NCI-H226 (cell line): ENCODE data around the gene ULBP1.
"Not testable (repeated sequence)": the region's sequence is repeated elsewhere in the genome, so short reads cannot be mapped to it uniquely, and the experiment has no call there.

Source experiments
- DNase-seq: peaks from one replicate; pipeline ENCODE4 v3.0.0-alpha.2; 2015

Gene ULBP1

DNA sequence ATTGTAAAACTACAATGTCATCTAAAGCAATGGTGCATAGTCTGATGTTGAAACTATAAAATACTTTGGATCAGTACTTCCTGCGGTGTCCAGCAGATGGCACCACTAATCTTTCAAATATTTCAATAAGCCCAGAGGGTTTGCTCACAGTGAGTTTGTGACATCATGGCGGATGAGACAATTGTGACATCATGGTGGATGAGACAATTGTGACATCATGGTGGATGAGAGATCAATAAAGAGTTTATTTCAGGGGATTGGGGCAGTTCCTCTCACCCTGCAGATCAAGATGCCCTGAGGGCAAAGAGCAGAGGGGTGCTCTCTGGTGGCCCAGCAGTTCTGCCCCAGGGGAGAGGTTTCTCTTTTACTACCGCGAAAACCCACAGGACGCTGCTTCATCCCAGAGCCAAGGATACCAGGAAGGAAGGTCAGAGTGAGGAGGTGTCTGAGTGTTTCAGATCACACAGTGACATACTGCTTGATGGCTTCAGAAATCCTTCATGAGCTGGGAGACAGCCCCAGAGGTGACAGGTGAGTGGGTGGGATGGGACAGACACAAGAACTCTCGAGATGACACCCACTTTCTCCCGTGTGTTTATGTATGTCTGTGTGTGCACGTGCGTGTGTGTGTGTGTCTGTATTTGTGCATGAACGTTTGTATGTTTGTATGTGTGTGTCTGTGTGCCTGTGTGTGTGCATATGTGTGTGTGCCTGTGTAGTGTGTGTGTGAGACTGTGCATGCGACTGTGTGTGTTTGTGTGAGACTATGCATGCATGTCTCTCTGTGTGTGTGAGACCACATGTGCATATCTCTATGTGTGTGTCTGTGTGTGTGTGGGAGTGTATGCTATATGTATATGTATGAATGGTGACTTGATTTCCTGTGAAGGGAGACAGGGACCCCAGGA is 29.2 kb upstream of the ULBP1 start:
- DNase-seq, result peak; percentile 25

- no peak for DNase-seq
Observed at GRCh38 chr6:149935246-149935645, 28.5 kb upstream of the ULBP1 start.

- no peak for DNase-seq
Observed at GRCh38 chr6:149935668-149936067, 28.1 kb upstream of the ULBP1 start.

GRCh38 chr6:149936743-149937142 is 27.0 kb upstream of the ULBP1 start:
- no peak for DNase-seq

GRCh38 chr6:149938013-149938570 is 25.7 kb upstream of the ULBP1 start:
- not testable (repeated sequence) for DNase-seq

DNA sequence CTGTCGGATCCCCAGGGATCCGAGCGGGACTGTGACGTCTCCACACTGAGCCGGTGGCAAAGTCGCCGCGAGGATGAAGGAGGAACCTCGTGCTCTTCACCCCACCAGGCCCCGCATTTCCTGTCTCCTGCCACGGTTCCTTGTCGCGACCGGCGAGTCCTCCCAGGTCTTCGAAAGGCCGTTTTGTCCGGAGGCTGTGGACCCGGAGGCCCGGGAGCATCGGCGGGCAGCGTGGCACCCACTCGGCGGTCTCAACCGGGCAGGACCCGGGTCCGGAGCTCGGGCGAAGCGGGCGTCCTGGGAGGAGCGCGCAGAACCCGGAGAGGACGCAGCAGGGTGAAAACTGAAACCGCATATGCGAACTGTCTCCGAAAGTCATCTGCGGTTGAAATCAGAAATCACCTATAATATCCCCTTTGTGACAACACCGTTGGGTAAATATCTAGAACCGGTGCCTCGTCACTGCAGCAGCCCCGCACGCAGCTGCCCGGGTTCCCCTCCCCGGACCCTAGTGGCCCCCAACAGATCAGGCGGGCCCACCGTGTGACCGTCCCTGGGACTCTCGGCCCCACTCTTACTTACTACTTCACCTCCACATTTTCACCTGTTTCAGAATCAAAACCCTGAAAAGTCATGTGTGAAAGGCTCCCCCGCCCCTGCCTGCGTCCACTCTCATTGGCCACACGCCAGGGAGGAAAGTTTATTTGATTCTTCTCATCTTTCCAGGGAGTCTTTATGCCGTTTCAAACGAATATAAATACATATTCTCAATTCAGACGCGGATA is 25.0 kb upstream of the ULBP1 start:
- no peak for DNase-seq

- DNase-seq, result no peak
Observed at GRCh38 chr6:149939356-149939648, 24.4 kb upstream of the ULBP1 start.

GRCh38 chr6:149939909-149940671 is 23.7 kb upstream of the ULBP1 start:
- DNase-seq, result no peak

- DNase-seq, result no peak
Observed at GRCh38 chr6:149940672-149940982, 23.1 kb upstream of the ULBP1 start.

DNA sequence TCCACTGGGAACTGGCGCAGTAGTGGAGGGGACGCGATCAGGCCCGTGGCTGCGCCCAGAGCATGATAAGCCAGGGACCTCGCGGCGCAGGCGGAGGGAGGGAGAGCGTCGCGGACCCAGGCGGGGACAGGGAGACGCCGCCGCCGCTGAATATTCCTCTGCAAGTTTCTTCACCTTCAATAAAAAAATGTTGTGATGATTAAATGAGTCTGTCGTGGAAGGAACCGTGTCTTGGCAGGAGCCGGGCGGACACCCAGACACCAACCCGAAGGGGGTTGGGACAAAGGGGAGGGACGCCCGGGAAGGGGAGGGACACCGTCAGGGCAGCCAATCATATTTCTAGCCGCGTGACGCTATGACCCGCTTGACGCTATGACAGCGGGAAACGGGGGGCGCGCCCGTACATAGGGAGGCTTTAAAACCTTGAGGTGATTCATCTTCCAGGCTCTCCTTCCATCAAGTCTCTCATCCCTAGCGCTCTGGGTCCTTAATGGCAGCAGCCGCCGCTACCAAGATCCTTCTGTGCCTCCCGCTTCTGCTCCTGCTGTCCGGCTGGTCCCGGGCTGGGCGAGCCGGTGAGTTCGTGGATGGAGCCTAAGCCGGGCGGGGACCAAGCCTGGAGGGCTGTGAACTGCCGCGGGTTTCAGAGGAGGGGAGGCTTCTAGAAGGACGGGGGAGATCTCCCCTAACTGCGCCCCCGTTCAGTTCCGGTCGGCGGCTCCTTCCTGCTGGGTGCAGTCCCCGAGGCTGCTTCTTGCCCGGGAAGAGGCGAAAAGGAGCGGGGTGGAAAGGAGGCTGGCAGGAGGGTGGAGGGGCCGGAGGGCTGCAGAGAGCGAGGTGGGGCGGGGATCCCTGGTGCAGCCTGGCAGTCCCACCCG is 21.9 kb upstream of the ULBP1 start, which contains the start of gene ULBP2:
ULBP2 (plus strand) TSS at position 432 of the 878 bp plus-strand sequence; CDS start at position 491, 59 bp downstream.
- DNase-seq, result peak; percentile 90

- no peak for DNase-seq
Observed at GRCh38 chr6:149942461-149942829, 21.3 kb upstream of the ULBP1 start.

DNA sequence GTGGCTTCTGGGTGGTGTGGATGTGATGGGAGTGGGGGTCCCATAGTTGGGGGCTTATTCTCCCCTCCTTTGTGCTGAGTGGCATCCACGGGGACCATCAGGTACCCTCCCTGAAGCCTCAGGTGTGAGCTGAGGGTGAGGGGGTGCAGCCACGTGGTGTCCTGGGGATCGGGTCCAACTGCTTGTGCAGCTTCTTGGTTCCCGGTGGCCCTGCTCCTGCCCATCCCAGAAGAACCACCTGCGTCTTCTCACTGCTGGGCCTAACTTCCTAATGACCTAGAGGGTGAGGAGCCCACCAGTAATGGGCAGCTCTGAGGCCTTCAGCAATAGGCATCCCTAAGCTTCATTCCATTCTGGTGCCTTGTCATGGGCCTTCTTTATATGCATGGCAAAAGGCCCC is 20.4 kb upstream of the ULBP1 start:
- DNase-seq, result not testable (repeated sequence)

GRCh38 chr6:149945276-149945675 is 18.5 kb upstream of the ULBP1 start:
- not testable (repeated sequence) for DNase-seq

GRCh38 chr6:149946631-149947030 is 17.1 kb upstream of the ULBP1 start:
- not testable (repeated sequence) for DNase-seq

- not testable (repeated sequence) for DNase-seq
Observed at GRCh38 chr6:149947533-149947932, 16.2 kb upstream of the ULBP1 start.

DNA sequence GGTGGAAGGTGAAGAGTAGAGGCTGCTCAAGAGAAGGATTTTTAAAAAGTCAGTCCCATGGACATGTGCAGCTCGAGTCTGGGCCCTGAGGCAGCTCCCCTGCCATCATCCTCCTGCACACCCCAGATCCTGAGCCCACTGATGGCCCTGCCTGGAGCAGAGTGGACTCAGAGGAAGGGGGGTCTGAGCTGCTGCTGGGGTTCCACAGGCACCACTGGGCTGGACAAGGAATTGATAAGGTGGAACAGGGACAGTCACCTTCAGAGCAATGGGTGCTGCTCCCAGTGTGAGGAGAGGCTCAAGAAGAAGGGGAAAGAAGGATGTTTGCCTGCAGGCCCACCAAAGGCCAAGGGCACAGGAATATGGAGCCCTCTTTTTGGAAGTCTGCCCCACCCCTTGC is 15.7 kb upstream of the ULBP1 start:
- no peak for DNase-seq

- no peak for DNase-seq
Observed at GRCh38 chr6:149948616-149949015, 15.1 kb upstream of the ULBP1 start.

DNA sequence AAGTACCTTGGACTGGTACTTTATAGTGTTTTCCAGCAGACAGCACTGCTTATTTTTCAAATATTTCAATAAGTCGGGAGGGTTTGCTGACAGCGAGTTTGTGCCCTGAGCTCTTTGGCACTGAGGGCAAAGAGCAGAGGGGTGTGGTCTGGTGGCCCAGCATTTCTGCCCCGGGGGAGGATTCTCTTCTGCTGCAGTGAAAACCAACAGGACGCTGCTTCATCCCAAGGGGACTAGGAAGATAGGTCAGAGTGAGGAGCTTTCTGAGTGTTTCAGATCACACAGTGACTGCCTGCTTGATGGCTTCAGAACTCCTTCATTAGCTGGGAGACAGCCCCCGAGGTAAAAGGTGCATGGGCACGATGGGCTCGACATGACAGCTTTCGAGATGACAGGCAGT is 13.3 kb upstream of the ULBP1 start:
- no peak for DNase-seq

DNA sequence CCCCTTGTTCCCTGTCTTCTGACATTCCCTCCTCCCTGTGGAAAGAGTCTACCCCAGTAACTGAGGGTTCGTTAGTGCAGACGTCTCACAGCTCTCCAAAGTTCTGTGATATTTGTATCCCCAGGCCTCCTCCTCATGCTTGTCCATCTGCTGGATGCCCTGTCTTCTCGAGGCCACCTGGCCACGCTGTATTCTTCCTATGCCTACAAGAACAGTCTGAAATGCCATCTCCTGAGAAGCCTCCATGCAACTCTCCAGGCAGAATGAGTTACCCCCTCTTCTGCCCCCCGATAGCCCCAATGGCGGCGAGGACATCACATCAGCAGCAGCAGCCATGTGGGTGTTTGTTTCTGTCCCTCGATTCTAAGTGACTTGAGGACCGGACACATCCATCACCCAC is 12.6 kb upstream of the ULBP1 start:
- no peak for DNase-seq

DNA sequence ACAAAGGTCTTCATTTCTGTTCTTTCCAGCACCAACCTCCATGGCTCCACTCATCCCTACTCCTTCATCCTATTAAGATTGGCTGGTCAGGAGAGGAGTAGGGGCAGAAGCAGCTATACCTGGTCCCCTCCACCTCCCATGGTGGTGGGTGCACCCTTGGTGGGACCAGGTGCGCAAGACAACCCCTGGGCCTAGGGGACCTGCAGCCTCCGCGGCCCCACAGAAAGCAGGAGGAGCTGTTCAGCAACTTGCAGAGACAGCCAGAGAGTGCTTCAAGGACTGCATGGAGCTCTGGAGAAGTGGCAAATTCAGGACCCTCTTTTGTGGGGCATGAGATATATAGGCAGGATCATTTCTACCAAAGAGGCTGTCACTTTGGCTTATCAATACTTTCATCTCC is 12.1 kb upstream of the ULBP1 start:
- no peak for DNase-seq

GRCh38 chr6:149953390-149953789 is 10.4 kb upstream of the ULBP1 start:
- not testable (repeated sequence) for DNase-seq

DNA sequence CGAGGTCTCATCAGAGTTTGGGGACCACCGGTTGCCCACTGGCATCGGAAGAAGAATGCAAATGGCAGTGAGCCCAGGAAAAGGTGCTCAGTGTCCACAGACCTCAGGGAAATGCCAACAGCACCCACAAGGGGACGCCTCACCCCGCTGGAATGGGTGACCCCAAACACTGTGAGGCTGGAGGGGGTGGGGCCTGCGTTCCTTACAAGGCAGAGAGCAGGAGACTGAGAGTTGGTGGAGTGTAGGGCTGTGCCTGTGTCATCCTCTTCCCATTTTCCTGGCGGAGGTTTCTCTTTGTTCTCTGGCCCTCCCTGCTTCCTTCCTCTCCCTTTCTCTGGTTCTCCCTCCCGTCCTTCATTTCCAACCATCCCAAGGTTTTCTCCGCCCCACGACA is 9.8 kb upstream of the ULBP1 start:
- not testable (repeated sequence) for DNase-seq
